Glutamatergic neuron (in vitro differentiated cells): ENCODE results near the gene PIK3R4. TPM values are rescaled to one million over a fixed set of nuclear protein-coding genes. Genes with fewer than 3 reads are reported as not detected.

ENCODE experiments used
- DNase-seq: peaks from one replicate; pipeline ENCODE4 v3.0.0; 2022
- H3K27ac Mint-ChIP-seq: one replicate; pipeline ENCODE4 v1.8.0; 2020; ENCODE audit warnings: mild to moderate bottlenecking, mixed read lengths, inconsistent platforms; ENCODE audit not compliant: unreplicated experiment
- H3K27me3 Mint-ChIP-seq: one replicate; pipeline ENCODE4 v1.8.0; 2020; ENCODE audit warnings: mild to moderate bottlenecking, moderate library complexity, mixed read lengths, inconsistent platforms; ENCODE audit not compliant: unreplicated experiment
- H3K36me3 Mint-ChIP-seq: one replicate; pipeline ENCODE4 v1.8.0; 2020; ENCODE audit warnings: mild to moderate bottlenecking, mixed read lengths, inconsistent platforms; ENCODE audit not compliant: unreplicated experiment
- H3K4me1 Mint-ChIP-seq: one replicate; pipeline ENCODE4 v1.8.0; 2020; ENCODE audit warnings: mild to moderate bottlenecking, low read depth, mixed read lengths, inconsistent platforms; ENCODE audit not compliant: unreplicated experiment
- H3K4me3 Mint-ChIP-seq: one replicate; pipeline ENCODE4 v1.8.0; 2020; ENCODE audit warnings: mild to moderate bottlenecking, mixed read lengths, inconsistent platforms; ENCODE audit not compliant: unreplicated experiment
- H3K9me3 Mint-ChIP-seq: one replicate; pipeline ENCODE4 v1.8.0; 2020; ENCODE audit warnings: mild to moderate bottlenecking, moderate library complexity, mixed read lengths, inconsistent platforms; ENCODE audit not compliant: unreplicated experiment
- CTCF ChIP-seq: fragments of 200-600 bp; sonication (generic); IDR thresholded peaks from one replicate; pipeline ENCODE4 v1.5.0; 2021; ENCODE audit not compliant: partially characterized antibody, unreplicated experiment
- total RNA-seq: library from RNA; stranded (reverse); fragmentation: NEBNext Ultra II Directional; extraction: Animal tissue kit (Norgen Biotek cat#: 25700); gene quantifications from one replicate; pipeline ENCODE4 v1.2.1, GENCODE V29; 2021; ENCODE audit not compliant: unreplicated experiment

Gene PIK3R4
- total RNA-seq, 1 donor from 2014 or later: 19.4 TPM

GRCh38 chr3:130773366-130773765, 26.7 kb upstream of the PIK3R4 start:
- Mint-ChIP-seq H3K9me3 (no peaks in the 10 kb centered on the region), H3K27ac (no peak overlapping the region), H3K4me3 (no peak overlapping the region), H3K4me1 (no peaks in the 10 kb centered on the region), H3K27me3 (no peaks in the 10 kb centered on the region), H3K36me3 (no peaks in the 10 kb centered on the region)
- no peak for TF ChIP-seq CTCF
- DNase-seq: no peak

DNA sequence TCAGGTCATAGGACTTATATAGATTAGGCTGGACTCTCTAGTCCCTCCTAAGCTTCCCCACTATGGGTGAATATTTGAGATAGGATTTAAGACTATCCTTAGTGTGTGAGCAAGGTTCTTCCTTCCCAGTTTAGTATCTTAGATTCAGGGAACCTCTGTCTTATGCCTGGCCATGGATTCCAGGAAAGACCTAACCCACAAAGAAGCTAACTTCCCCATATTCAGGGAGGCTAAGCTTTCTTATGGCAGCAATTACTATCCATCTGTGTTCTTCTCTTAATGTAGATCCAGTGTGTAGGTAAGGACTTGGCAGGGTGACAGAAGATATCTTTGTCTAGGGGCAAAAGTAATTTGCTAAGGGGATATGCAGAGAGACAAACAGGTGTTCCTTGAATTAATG, 25.5 kb upstream of the PIK3R4 start:
- H3K4me1 Mint-ChIP-seq: no peaks in the 10 kb centered on the region
- no peaks in the 10 kb centered on the region for H3K9me3 Mint-ChIP-seq
- H3K27me3 Mint-ChIP-seq: no peaks in the 10 kb centered on the region
- no peak for TF ChIP-seq CTCF
- no peak overlapping the region for H3K27ac Mint-ChIP-seq
- no peaks in the 10 kb centered on the region for H3K36me3 Mint-ChIP-seq
- no peak overlapping the region for H3K4me3 Mint-ChIP-seq
- DNase-seq: no peak

GRCh38 chr3:130770644-130771043, 24.0 kb upstream of the PIK3R4 start:
- Mint-ChIP-seq H3K27ac (no peak overlapping the region), H3K27me3 (no peaks in the 10 kb centered on the region), H3K9me3 (no peaks in the 10 kb centered on the region), H3K4me3 (no peak overlapping the region), H3K4me1 (no peaks in the 10 kb centered on the region), H3K36me3 (no peaks in the 10 kb centered on the region)
- no peak for TF ChIP-seq CTCF
- DNase-seq: no peak

DNA sequence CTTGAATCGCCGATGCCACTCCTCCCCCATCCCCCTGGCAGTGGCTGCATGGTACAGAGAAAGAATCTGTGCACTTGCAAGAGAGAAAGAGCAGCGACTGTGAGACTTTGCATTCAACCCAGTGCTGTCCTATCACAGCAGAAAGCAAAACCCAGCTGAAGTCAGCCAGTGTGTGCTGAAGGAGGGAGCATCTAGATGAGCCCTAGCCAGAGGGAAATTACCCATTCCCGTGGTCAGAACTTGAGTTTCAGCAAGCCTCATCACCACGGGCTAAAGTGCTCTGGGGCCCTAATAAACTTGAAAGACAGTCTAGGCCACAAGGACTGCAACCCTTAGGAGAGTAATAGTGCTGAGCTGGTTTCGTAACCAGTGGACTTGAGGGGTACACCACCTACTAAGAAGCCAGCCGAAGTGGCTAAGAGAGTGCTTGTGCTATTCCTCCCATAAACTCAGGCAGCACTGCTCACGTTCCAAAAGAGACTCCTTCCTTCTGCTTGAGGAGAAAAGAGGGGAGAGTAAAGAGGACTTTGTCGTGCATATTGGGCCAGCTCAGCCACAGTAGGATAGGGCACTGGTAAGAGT, 15.2 kb upstream of the PIK3R4 start:
- Mint-ChIP-seq H3K4me3 (no peak overlapping the region), H3K9me3 (peaks cover 2% of the 10 kb centered on the region), H3K27me3 (no peaks in the 10 kb centered on the region), H3K4me1 (no peaks in the 10 kb centered on the region), H3K27ac (no peak overlapping the region), H3K36me3 (no peaks in the 10 kb centered on the region)
- TF ChIP-seq CTCF: no peak
- no peak for DNase-seq

DNA sequence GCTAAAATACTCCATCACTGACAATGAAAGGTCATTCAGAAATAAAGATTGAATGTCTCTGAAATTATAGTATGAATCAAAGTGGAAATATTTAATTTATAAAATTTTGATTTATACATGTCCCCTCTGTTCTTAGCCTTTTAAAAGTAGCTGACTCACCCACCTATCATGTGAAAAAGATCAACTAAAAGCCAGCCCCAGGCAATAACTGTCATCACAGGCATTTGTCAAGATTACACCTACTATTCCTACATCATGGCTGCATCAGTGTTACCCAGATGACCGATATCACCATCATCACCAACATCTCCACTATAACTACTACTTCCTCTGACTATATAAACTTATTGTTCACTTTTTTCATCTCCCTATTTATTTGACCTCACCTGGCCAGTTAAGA, 14.3 kb upstream of the PIK3R4 start:
- Mint-ChIP-seq H3K27me3 (no peaks in the 10 kb centered on the region), H3K9me3 (peaks cover 2% of the 10 kb centered on the region), H3K4me3 (no peak overlapping the region), H3K36me3 (no peaks in the 10 kb centered on the region), H3K4me1 (no peaks in the 10 kb centered on the region), H3K27ac (no peak overlapping the region)
- no peak for DNase-seq
- TF ChIP-seq CTCF: no peak
